ENCODE data around the gene AGAP1.

AGAP1 gene

DNA sequence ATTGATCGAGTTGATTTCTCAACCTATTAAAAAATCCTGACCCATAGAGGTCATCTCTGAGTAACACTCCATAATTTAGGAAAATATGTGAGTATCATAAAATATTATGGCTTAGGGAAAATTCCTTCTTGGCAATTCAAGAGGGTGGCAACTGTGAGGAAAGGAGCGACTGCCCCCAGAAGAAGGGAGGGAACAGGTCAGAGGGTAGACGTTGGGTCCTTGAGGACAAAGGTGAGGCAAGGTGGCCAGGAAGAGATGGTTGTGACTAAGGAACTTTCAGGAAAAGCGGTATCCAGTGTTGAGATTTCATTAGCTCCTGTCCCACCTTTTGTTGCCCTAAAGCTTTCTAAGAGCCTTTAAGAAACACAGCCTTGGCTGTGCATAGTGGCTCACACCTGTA lies 10.5 kb upstream of the AGAP1 start:
- Histone ChIP-seq H3K4me1 (ENCODE audit: control insufficient read depth, insufficient read depth, low read length) (no peaks in the 10 kb centered on the region), H3K27ac (ENCODE audit: insufficient read depth, low read depth, low read length, poor library complexity, severe bottlenecking) (no peak overlapping the region)

DNA sequence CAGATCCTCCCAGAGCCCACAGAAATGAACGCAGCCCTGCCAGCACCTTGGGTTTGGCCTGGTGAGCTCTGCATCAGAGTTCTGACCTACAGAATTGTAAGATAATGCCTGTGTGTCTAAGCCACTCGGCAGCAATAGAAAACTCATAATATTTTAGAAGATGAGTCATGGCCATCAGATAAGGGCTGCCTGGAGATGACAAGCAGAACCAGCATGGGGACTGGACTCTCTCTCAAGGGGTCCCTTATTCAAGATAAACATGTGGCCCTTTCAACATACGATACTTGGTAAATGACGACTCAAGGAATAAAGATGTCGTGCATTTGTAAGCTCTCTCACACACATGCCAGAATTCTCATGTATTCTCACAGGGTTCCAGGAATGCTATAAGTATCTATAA lies 8.5 kb upstream of the AGAP1 start:
- peaks cover 2% of the 10 kb centered on the region for H3K9me3 ChIP-seq (ENCODE audit: control insufficient read depth, low read length)
- H3K27ac ChIP-seq (ENCODE audit: insufficient read depth, low read depth, low read length, poor library complexity, severe bottlenecking), result no peak overlapping the region
- no peaks in the 10 kb centered on the region for H3K36me3 ChIP-seq (ENCODE audit: control insufficient read depth, insufficient read depth, low read length)
- no peaks in the 10 kb centered on the region for H3K27me3 ChIP-seq (ENCODE audit: control insufficient read depth, insufficient read depth, low read length, poor library complexity, severe bottlenecking)
- 93 to 95% methylated on average over 5 of the region's 5 CpGs for WGBS, 2 experiments
- H3K4me1 ChIP-seq (ENCODE audit: control insufficient read depth, insufficient read depth, low read length), result no peaks in the 10 kb centered on the region
- H3K4me3 ChIP-seq (ENCODE audit: insufficient read depth, low read depth, low read length), result no peak overlapping the region

More for the DNA sequence above, 10.5 kb upstream of the AGAP1 start:
- no peaks in the 10 kb centered on the region for H3K9me3 ChIP-seq (ENCODE audit: control insufficient read depth, low read length)
- no peaks in the 10 kb centered on the region for H3K27me3 ChIP-seq (ENCODE audit: control insufficient read depth, insufficient read depth, low read length, poor library complexity, severe bottlenecking)
- 89 to 90% methylated on average over 3 of the region's 4 CpGs for WGBS, 2 experiments
- H3K36me3 ChIP-seq (ENCODE audit: control insufficient read depth, insufficient read depth, low read length), result no peaks in the 10 kb centered on the region
- H3K4me3 ChIP-seq (ENCODE audit: insufficient read depth, low read depth, low read length), result no peak overlapping the region

DNA sequence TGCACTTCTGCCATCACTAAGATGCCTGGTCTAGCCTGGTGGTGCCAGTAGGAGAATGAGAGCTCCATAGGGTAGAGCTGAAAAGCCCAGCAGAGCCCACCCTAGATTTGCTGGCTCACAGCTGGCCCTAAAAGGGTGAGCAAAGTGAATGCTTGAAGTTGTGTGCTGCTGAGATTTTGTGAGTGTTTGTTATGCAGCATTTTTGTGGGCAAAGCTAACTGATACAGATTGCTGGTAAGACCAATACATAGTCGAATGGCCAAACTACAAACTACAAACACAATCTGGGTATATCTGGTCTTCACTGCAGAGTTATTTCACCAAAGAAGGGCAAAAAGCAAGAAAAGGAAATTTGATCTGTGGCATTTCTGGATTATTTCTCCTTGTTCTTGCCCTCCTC lies 7.1 kb upstream of the AGAP1 start:
- no peaks in the 10 kb centered on the region for H3K4me1 ChIP-seq (ENCODE audit: control insufficient read depth, insufficient read depth, low read length)
- no peaks in the 10 kb centered on the region for H3K27me3 ChIP-seq (ENCODE audit: control insufficient read depth, insufficient read depth, low read length, poor library complexity, severe bottlenecking)
- H3K36me3 ChIP-seq (ENCODE audit: control insufficient read depth, insufficient read depth, low read length), result no peaks in the 10 kb centered on the region
- WGBS, 2 experiments, result 95 to 100% methylated on average over 1 of the region's 1 CpG
- H3K9me3 ChIP-seq (ENCODE audit: control insufficient read depth, low read length), result peaks cover 2% of the 10 kb centered on the region
- no peak overlapping the region for H3K27ac ChIP-seq (ENCODE audit: insufficient read depth, low read depth, low read length, poor library complexity, severe bottlenecking)
- no peak overlapping the region for H3K4me3 ChIP-seq (ENCODE audit: insufficient read depth, low read depth, low read length)

DNA sequence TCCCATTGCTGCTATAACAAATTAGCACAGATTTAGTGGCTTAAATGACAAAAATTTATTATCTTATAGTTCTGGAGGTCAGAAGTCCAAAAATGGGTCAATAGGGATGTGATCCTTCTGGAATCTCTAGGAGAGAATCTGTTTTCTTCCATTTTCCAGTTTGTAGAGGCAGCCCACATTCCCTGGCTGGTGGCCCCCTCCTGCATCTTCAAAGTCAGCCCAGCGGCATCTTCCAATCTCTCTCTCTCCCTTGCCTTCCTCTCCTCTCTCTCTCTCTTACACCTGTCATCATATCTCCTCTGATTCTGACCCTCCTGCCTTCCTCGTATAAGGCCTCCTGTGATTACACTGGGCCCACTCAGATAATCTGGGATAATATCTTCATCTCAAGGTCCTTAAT lies 3.9 kb upstream of the AGAP1 start:
- 88 to 95% methylated on average over 2 of the region's 2 CpGs for WGBS, 2 experiments
- Histone ChIP-seq H3K4me3 (ENCODE audit: insufficient read depth, low read depth, low read length) (no peak overlapping the region), H3K9me3 (ENCODE audit: control insufficient read depth, low read length) (peaks cover 2% of the 10 kb centered on the region)

DNA sequence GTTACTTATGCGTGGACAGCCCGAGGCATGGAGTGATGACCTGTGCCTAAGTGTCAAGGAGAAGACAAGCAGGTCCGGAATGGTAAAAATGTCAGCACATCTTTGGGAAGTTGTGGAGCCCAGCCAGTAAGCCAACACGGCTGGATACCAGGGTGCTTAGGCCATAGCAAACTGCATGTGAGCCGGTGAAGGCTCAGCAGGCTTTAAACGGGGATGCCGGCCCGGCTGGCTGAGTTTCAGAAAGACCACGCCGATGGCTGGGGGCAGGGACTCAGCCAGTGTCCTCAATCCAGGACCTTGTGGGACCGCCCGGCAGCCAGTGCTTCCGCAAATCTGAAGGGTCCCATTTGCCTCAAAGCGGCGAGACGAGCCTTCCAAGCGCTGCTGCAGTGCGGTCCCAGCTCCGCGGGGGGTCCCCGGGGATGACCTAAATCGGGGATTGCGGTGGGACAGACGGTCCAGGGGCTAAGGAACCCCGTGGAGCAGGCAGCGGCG lies 946 bp upstream of the AGAP1 start:
- Histone ChIP-seq H3K4me3 (ENCODE audit: insufficient read depth, low read depth, low read length) (peak overlapping the region; percentile 59), H3K9me3 (ENCODE audit: control insufficient read depth, low read length) (peaks cover 2% of the 10 kb centered on the region), H3K27ac (ENCODE audit: insufficient read depth, low read depth, low read length, poor library complexity, severe bottlenecking) (no peak overlapping the region), H3K27me3 (ENCODE audit: control insufficient read depth, insufficient read depth, low read length, poor library complexity, severe bottlenecking) (peaks cover 13% of the 10 kb centered on the region), H3K36me3 (ENCODE audit: control insufficient read depth, insufficient read depth, low read length) (no peaks in the 10 kb centered on the region), H3K4me1 (ENCODE audit: control insufficient read depth, insufficient read depth, low read length) (peaks cover 18% of the 10 kb centered on the region)
- 19 to 20% methylated on average over 27 of the region's 27 CpGs for WGBS, 2 experiments

More for the DNA sequence above, 3.9 kb upstream of the AGAP1 start:
- no peaks in the 10 kb centered on the region for H3K4me1 ChIP-seq (ENCODE audit: control insufficient read depth, insufficient read depth, low read length)
- H3K27me3 ChIP-seq (ENCODE audit: control insufficient read depth, insufficient read depth, low read length, poor library complexity, severe bottlenecking), result peaks cover 12% of the 10 kb centered on the region
- no peak overlapping the region for H3K27ac ChIP-seq (ENCODE audit: insufficient read depth, low read depth, low read length, poor library complexity, severe bottlenecking)
- H3K36me3 ChIP-seq (ENCODE audit: control insufficient read depth, insufficient read depth, low read length), result no peaks in the 10 kb centered on the region

DNA sequence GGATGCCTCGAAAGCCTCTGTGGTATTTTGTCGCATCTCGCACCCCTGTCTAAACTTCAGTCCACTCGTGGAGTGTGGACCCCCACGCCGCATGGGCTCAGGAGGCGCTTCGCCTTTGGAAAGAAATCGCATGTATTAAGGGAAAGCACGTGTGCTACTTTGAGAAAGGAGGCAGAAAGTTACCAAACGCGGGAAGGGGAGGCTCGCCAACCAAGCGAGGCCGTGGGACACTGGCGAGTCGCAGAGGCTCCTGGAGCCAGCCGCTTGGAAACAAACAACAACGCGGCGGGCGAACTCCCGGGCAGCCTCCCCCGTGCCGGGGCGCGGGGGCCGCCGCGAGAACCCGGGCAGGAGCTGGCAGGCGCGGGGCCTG lies 455 bp upstream of the AGAP1 start:
- Histone ChIP-seq H3K36me3 (ENCODE audit: control insufficient read depth, insufficient read depth, low read length) (no peaks in the 10 kb centered on the region), H3K9me3 (ENCODE audit: control insufficient read depth, low read length) (peaks cover 2% of the 10 kb centered on the region), H3K27ac (ENCODE audit: insufficient read depth, low read depth, low read length, poor library complexity, severe bottlenecking) (peak overlapping the region; percentile 26), H3K4me3 (ENCODE audit: insufficient read depth, low read depth, low read length) (peak overlapping the region; percentile 59), H3K4me1 (ENCODE audit: control insufficient read depth, insufficient read depth, low read length) (peaks cover 18% of the 10 kb centered on the region), H3K27me3 (ENCODE audit: control insufficient read depth, insufficient read depth, low read length, poor library complexity, severe bottlenecking) (peaks cover 13% of the 10 kb centered on the region)
- whole genome bisulfite sequencing, 2 experiments, result 5% methylated on average over 33 of the region's 33 CpGs

DNA sequence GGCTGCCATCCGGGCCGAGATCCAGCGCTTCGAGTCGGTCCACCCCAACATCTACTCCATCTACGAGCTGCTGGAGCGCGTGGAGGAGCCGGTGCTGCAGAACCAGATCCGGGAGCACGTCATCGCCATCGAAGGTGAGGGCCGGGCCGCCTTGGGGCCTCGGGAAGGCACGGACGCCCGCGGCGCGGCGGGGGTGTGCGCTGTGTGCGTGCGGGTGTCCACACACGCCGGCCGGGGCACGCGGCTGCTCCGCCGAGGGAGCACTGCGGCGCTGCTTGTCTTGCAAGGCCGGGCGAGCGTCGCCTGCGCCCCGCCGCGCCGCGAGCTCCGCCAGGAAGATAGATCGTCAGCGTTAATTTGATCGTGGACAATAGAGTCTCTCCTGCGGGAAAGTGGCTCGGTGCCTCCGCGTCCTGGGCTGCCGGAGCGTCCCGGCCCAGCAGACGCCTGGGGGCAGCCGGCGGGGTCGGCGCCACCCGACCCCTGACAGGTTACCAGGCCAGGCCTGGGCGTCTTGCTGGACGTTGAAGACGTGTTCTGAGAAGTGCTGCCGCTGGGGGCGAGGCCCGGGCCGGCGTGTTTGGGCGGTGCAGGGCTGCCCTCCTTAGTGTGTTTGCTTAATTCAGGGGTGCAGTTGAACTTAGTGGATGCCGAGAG lies 1.0 kb downstream of the AGAP1 start:
- 1% methylated on average over 72 of the region's 72 CpGs for WGBS, 2 experiments
- H3K36me3 ChIP-seq (ENCODE audit: control insufficient read depth, insufficient read depth, low read length), result no peaks in the 10 kb centered on the region
- peak overlapping the region; percentile 71 for H3K4me3 ChIP-seq (ENCODE audit: insufficient read depth, low read depth, low read length)
- H3K27ac ChIP-seq (ENCODE audit: insufficient read depth, low read depth, low read length, poor library complexity, severe bottlenecking), result no peak overlapping the region
- H3K9me3 ChIP-seq (ENCODE audit: control insufficient read depth, low read length), result peaks cover under 1% of the 10 kb centered on the region
- peaks cover 13% of the 10 kb centered on the region for H3K27me3 ChIP-seq (ENCODE audit: control insufficient read depth, insufficient read depth, low read length, poor library complexity, severe bottlenecking)
- peaks cover 18% of the 10 kb centered on the region for H3K4me1 ChIP-seq (ENCODE audit: control insufficient read depth, insufficient read depth, low read length)

DNA sequence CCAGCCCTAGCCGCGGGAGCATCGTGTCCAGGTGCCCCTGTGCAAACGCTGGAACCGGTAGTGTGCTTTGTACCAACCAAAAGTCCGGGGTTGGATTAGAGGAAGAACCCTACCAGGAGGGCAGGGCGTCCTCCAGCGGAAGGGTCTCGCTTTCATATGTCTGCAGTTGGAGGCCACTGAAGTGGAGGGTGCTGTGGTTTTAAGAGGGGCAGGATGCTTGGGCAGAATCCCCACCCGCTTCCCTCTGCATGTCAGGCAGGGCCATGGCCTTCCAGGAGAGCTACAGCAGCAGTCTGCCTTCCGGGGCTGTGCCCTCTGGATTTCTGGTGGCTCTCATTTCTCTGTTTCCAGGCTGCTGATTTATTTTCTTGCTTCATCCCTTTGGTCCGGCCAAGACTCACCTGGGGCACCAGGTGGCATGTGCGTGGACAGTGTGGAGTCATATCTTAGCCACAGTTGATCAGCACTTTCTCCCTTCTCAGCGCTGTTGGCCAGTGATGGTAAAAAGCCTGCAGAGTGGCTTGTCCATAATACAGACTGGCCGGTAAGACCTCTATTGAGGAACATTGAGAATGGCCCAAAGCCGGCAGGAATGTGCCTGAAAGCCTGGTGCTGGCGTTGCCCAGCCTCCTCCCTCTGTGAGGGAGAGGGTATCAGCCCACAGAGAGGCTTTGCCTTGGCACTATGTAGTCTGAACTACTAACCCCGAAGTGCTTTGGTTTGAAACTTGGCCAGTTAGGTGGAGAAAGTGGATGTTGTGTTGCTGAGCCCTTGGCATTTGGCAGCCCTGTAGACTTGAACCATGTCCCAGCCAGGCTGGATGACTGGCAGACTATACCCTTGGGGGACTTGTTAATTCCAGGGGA lies 1.8 kb downstream of the AGAP1 start:
- WGBS, 2 experiments, result 44 to 47% methylated on average over 18 of the region's 18 CpGs
- H3K27ac ChIP-seq (ENCODE audit: insufficient read depth, low read depth, low read length, poor library complexity, severe bottlenecking), result no peak overlapping the region

DNA sequence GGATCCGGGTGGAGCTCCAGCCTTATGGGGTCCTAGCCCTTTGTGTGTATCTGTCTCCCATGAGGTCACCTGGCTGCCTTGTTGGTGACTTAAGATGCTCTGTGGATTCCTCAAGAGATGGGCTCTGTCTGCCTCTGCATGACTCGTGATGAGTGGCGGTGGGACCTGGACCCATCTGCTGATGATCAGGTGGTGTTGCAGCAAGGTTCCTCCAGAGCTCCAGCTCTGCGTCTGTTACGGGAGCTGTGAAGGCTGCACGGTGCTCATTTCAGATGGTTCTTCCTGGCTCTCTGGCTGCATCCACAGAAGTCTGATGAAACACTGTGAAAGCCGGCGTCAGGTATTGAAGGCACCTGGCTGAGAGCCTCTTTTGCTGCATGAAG lies 2.4 kb downstream of the AGAP1 start:
- H3K36me3 ChIP-seq (ENCODE audit: control insufficient read depth, insufficient read depth, low read length), result no peaks in the 10 kb centered on the region
- H3K4me3 ChIP-seq (ENCODE audit: insufficient read depth, low read depth, low read length), result no peak overlapping the region
- H3K9me3 ChIP-seq (ENCODE audit: control insufficient read depth, low read length), result no peaks in the 10 kb centered on the region
- H3K27me3 ChIP-seq (ENCODE audit: control insufficient read depth, insufficient read depth, low read length, poor library complexity, severe bottlenecking), result peaks cover 13% of the 10 kb centered on the region
- peaks cover 29% of the 10 kb centered on the region for H3K4me1 ChIP-seq (ENCODE audit: control insufficient read depth, insufficient read depth, low read length)
- 92 to 93% methylated on average over 8 of the region's 8 CpGs for WGBS, 2 experiments
- no peak overlapping the region for H3K27ac ChIP-seq (ENCODE audit: insufficient read depth, low read depth, low read length, poor library complexity, severe bottlenecking)

More for the DNA sequence above, 1.8 kb downstream of the AGAP1 start:
- Histone ChIP-seq H3K36me3 (ENCODE audit: control insufficient read depth, insufficient read depth, low read length) (no peaks in the 10 kb centered on the region), H3K4me3 (ENCODE audit: insufficient read depth, low read depth, low read length) (peak overlapping the region; percentile 71), H3K27me3 (ENCODE audit: control insufficient read depth, insufficient read depth, low read length, poor library complexity, severe bottlenecking) (peaks cover 13% of the 10 kb centered on the region), H3K9me3 (ENCODE audit: control insufficient read depth, low read length) (no peaks in the 10 kb centered on the region), H3K4me1 (ENCODE audit: control insufficient read depth, insufficient read depth, low read length) (peaks cover 23% of the 10 kb centered on the region)

DNA sequence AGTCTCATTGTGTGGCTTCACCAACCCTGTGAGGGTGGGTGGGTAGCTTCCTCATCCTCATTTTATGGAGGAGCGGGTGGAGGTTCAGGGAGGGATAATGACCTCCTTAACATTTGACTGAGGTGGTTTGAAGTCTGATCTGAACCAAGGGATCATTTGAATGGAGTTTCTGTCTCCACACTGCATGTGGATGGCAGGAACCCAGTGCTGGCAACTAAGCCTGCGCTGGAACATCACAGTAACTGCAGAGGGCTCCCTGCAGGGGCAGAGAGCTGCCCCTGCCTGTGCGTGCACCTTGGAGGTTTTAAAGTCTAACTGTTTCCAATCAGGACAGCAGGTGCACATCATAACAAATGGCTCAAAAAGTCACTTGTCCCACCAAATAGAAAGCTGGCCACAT lies 3.3 kb downstream of the AGAP1 start:
- Histone ChIP-seq H3K4me3 (ENCODE audit: insufficient read depth, low read depth, low read length) (no peak overlapping the region), H3K27ac (ENCODE audit: insufficient read depth, low read depth, low read length, poor library complexity, severe bottlenecking) (no peak overlapping the region), H3K9me3 (ENCODE audit: control insufficient read depth, low read length) (no peaks in the 10 kb centered on the region), H3K27me3 (ENCODE audit: control insufficient read depth, insufficient read depth, low read length, poor library complexity, severe bottlenecking) (peaks cover 13% of the 10 kb centered on the region), H3K36me3 (ENCODE audit: control insufficient read depth, insufficient read depth, low read length) (no peaks in the 10 kb centered on the region), H3K4me1 (ENCODE audit: control insufficient read depth, insufficient read depth, low read length) (peaks cover 37% of the 10 kb centered on the region)
- WGBS, 2 experiments, result 78 to 84% methylated on average over 3 of the region's 3 CpGs
